GM12878 (cell line): Measurements from ENCODE around the gene GALNTL6. TPM values are rescaled to one million over a fixed set of nuclear protein-coding genes. Genes with fewer than 3 reads are reported as not detected.

ENCODE experiments used
- ATAC-seq: fragments of 200-7000 bp; cut with Tn5 transposase; 3 replicates; pipeline ENCODE4 v1.9.1; 2020; ENCODE audit warnings: mild to moderate bottlenecking, moderate library complexity
- BruUV-seq: library from RNA; stranded (reverse); fragments of 400-500 nt; replicated peaks from 2 replicates; lab custom pipeline; 2021; lab: Mats Ljungman, UMichigan
- CTCF ChIA-PET: fragments of 300-600 bp; sonication (Branson Sonifier 250); formaldehyde crosslinking; extraction: SDS; loops from one replicate; lab custom pipeline; 2021; ENCODE audit warnings: inconsistent platforms; lab: Yijun Ruan, JAX
- POLR2A ChIA-PET: fragments of 350-600 bp; formaldehyde crosslinking; extraction: SDS; loops from one replicate; lab custom pipeline; 2021; ENCODE audit warnings: inconsistent platforms; lab: Charles Lee
- RAD21 ChIA-PET: fragments of 300-600 bp; sonication (Branson Sonifier 250); formaldehyde crosslinking; loops from one replicate; lab custom pipeline; 2023; ENCODE audit warnings: antibody characterized with exemption; ENCODE audit not compliant: unreplicated experiment; lab: Charles Lee
- SMC1A ChIA-PET: fragments of 300-600 bp; sonication (Branson Sonifier 250); formaldehyde crosslinking; loops from one replicate; lab custom pipeline; 2023; ENCODE audit not compliant: unreplicated experiment, uncharacterized antibody; lab: Charles Lee
- DNase-seq: peaks from one replicate; pipeline ENCODE4 v3.0.0-alpha.2; 2011; ENCODE audit warnings: low read depth, low spot score
- FAIRE-seq: peaks from 3 replicates; lab custom pipeline; 2011; peaks lifted over from hg19 to GRCh38; lab: Jason Lieb, UNC
- H2AFZ ChIP-seq: 2 replicates; pipeline ENCODE4 v1.6.0; 2011; ENCODE audit warnings: low read depth, low read length, control low read depth; ENCODE audit not compliant: control insufficient read depth
- H3K27ac ChIP-seq: 2 replicates; pipeline ENCODE4 v1.5.1; 2011; ENCODE audit warnings: control low read depth; ENCODE audit not compliant: control insufficient read depth, insufficient read depth
- H3K27me3 ChIP-seq, 2 experiments: replicated peaks in 1 of 2; 2 replicates each; pipeline versions ENCODE4 v1.6.0 to v1.6.1; 2011; ENCODE audit warnings: low read length in 1 of 2; ENCODE audit not compliant: control insufficient read depth in 2 of 2, insufficient read depth in 2 of 2
- H3K36me3 ChIP-seq, 2 experiments: 2 replicates each; pipeline ENCODE4 v1.5.1; 2011; ENCODE audit warnings: low read length in 1 of 2; ENCODE audit not compliant: control insufficient read depth in 2 of 2, insufficient read depth in 2 of 2
- H3K4me1 ChIP-seq: 2 replicates; pipeline ENCODE4 v1.6.1; 2011; ENCODE audit warnings: mild to moderate bottlenecking, low read length, moderate library complexity, mixed read lengths; ENCODE audit not compliant: control insufficient read depth, insufficient read depth
- H3K4me2 ChIP-seq: 2 replicates; pipeline ENCODE4 v1.6.0; 2011; ENCODE audit warnings: control low read depth; ENCODE audit not compliant: control insufficient read depth, insufficient read depth
- H3K4me3 ChIP-seq: fragments of 200-600 bp; sonication (generic); 2 replicates; pipeline ENCODE4 v1.5.1; 2016
- H3K79me2 ChIP-seq: 2 replicates; pipeline ENCODE4 v1.6.0; 2011; ENCODE audit warnings: low read length; ENCODE audit not compliant: control insufficient read depth, insufficient read depth
- H3K9ac ChIP-seq: 2 replicates; pipeline ENCODE4 v1.8.0; 2011; ENCODE audit warnings: low read length, control low read depth, mixed read lengths; ENCODE audit not compliant: control insufficient read depth, insufficient read depth
- H3K9me3 ChIP-seq: replicated peaks from 3 replicates; pipeline ENCODE4 v1.5.1; 2011; ENCODE audit warnings: mild to moderate bottlenecking, low read length; ENCODE audit not compliant: control insufficient read depth, insufficient read depth
- H4K20me1 ChIP-seq: 2 replicates; pipeline ENCODE4 v1.6.0; 2011; ENCODE audit not compliant: control insufficient read depth, insufficient read depth
- CHD4 ChIP-seq: fragments of 200-600 bp; sonication (generic); IDR thresholded peaks from 2 replicates; pipeline ENCODE4 v1.6.1; 2016; ENCODE audit warnings: mild to moderate bottlenecking
- WGBS: methylation state at CpG from one replicate; pipeline ENCODE4 v1.1.6; 2016; ENCODE audit warnings: low lambda C conversion rate; ENCODE audit not compliant: insufficient replicate concordance, insufficient coverage; ENCODE audit errors: missing lambda C conversion rate; 5-methylcytosine and 5-hydroxymethylcytosine counted together
- in situ Hi-C: fragments of 300-500 bp; cut with MboI; formaldehyde crosslinking; loops from 9 replicates; pipeline ENCODE4 v1.14.3; 2018; ENCODE audit warnings: mixed read lengths
- intact Hi-C: fragments of 100-400 bp; cut with micrococcal nuclease; formaldehyde crosslinking; loops from one replicate; pipeline ENCODE4 v1.14.2; 2022; ENCODE audit not compliant: unreplicated experiment
- polyA plus RNA-seq, 11 experiments: library from polyadenylated mRNA; depleted of rRNA in 4 of 11; unstranded in 6 of 11; stranded (reverse) in 5 of 11; fragments of >200 nt; fragmentation: Nextera tagmentation in 4 of 11; fragmentation: Illumina TruSeq in 1 of 11; extraction: Ambion mirVana in 4 of 11; extraction: Trizol in 1 of 11; gene quantifications; 1 replicate in 1 of 11; 2 replicates in 10 of 11; pipeline versions ENCODE4 v1.2.1 to v1.2.3, GENCODE V29; 2011 to 2016; ENCODE audit warnings: inconsistent platforms in 2 of 11, missing spikeins in 2 of 11, low read depth in 1 of 11
- total RNA-seq, 4 experiments: library from RNA; depleted of rRNA in 3 of 4; stranded (reverse); fragments of >200 nt in 3 of 4; fragmentation: Illumina TruSeq in 1 of 4; extraction: Trizol in 1 of 4; gene quantifications; 2 replicates each; pipeline versions ENCODE4 v1.2.1 to v1.2.3, GENCODE V29; 2013 to 2021
- TF ChIP-seq, protein P1 (sequence below): fragments of 450-650 bp; IDR thresholded peaks from 2 replicates; pipeline ENCODE4 v1.6.1; 2017; ENCODE audit warnings: mild to moderate bottlenecking, moderate library complexity

GALNTL6 gene
- total and polyA plus RNA-seq, 10 of the 15 experiments (the other 5 are each of a cell fraction or from before 2014, with no cell fraction given), result 0.01 to 0.29 TPM; not detected in 8

DNA sequence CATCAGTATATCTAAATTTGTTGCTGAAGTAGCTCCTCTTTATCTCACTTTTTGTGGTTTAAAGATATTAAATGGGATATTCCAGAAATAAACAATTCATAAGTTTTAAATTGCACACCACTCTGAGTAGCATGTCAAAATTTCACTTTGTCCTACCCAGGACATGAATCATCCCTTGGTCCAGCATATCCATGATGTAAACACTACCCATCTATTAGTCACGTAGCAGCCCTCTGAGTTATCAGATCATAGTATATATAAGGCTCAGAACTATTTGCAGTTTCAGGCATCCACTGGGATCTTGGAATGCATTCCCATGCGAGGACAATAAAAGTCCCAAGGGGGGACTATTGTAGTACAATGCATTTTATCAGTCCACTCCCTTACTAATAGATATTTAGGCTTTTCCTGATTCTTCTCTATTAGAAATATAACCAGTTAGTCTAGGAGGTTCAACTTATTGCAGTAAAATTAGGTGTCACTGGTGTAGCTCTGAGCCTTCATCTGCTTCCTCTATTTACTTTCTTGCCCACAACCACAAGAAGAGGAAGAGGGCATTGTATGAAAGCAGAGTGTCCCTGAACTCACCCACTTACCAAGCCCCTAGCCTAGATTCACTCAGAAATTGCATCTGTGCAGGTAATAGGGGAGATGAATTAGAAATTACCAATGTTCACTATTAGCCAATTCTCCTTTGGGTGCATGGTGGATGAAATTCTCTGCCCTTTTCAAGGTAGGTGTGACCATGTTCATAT, 945.6 kb downstream of the GALNTL6 start:
- no peaks in the 10 kb centered on the region for H3K36me3 ChIP-seq
- in situ Hi-C loops, result no loop called here
- CTCF ChIA-PET, result no interaction called here
- intact Hi-C loops, result no loop called here
- TF ChIP-seq CHD4, result no peak
- TF ChIP-seq, protein P1, sequence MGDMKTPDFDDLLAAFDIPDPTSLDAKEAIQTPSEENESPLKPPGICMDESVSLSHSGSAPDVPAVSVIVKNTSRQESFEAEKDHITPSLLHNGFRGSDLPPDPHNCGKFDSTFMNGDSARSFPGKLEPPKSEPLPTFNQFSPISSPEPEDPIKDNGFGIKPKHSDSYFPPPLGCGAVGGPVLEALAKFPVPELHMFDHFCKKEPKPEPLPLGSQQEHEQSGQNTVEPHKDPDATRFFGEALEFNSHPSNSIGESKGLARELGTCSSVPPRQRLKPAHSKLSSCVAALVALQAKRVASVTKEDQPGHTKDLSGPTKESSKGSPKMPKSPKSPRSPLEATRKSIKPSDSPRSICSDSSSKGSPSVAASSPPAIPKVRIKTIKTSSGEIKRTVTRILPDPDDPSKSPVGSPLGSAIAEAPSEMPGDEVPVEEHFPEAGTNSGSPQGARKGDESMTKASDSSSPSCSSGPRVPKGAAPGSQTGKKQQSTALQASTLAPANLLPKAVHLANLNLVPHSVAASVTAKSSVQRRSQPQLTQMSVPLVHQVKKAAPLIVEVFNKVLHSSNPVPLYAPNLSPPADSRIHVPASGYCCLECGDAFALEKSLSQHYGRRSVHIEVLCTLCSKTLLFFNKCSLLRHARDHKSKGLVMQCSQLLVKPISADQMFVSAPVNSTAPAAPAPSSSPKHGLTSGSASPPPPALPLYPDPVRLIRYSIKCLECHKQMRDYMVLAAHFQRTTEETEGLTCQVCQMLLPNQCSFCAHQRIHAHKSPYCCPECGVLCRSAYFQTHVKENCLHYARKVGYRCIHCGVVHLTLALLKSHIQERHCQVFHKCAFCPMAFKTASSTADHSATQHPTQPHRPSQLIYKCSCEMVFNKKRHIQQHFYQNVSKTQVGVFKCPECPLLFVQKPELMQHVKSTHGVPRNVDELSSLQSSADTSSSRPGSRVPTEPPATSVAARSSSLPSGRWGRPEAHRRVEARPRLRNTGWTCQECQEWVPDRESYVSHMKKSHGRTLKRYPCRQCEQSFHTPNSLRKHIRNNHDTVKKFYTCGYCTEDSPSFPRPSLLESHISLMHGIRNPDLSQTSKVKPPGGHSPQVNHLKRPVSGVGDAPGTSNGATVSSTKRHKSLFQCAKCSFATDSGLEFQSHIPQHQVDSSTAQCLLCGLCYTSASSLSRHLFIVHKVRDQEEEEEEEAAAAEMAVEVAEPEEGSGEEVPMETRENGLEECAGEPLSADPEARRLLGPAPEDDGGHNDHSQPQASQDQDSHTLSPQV, result no peak
- TF ChIP-seq, all 136 proteins: peak for 0
- 2% methylated on average over 2 of the region's 2 CpGs for WGBS
- ChIA-PET SMC1A (no interaction called here), POLR2A (interaction anchor here (0.6 kb wide), 1 partner anchor 32 kb away, joined by 6 read pairs; no protein-coding TSS in a partner anchor), RAD21 (no interaction called here)
- Histone ChIP-seq H3K79me2 (no peaks in the 10 kb centered on the region), H3K9ac (no peak overlapping the region), H3K9me3 (no peaks in the 10 kb centered on the region), H3K4me1 (no peaks in the 10 kb centered on the region), H3K4me3 (no peak overlapping the region), H2AFZ (no peak overlapping the region), H3K27ac (no peak overlapping the region), H3K27me3 (no peaks in the 10 kb centered on the region), H4K20me1 (no peaks in the 10 kb centered on the region), H3K4me2 (no peak overlapping the region)
- FAIRE-seq (no peak), DNase-seq (no peak), ATAC-seq (no peak)
- BruUV-seq, result no TSS peak
